HG02763 (cell line): ENCODE data around the gene ANKRD49.

ENCODE experiments used
- ATAC-seq: cut with Tn5 transposase; IDR thresholded peaks from one replicate; pipeline ENCODE4 v1.9.1; 2021; ENCODE audit warnings: mild to moderate bottlenecking, moderate library complexity; ENCODE audit not compliant: unreplicated experiment

ANKRD49 gene, protein sequence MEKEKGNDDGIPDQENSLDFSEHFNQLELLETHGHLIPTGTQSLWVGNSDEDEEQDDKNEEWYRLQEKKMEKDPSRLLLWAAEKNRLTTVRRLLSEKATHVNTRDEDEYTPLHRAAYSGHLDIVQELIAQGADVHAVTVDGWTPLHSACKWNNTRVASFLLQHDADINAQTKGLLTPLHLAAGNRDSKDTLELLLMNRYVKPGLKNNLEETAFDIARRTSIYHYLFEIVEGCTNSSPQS

GRCh38 chr11:94493281-94494125 is at the start of gene ANKRD49, which contains the start of gene MRE11:
Gene ANKRD49, plus strand, starts transcription at chr11:94493984. Its CDS starts 2,710 bp downstream, at chr11:94496694.
Gene MRE11, minus strand, starts transcription at chr11:94493844. Its CDS starts 1,043 bp downstream, at chr11:94492801.
- peak; percentile 99 for ATAC-seq

DNA sequence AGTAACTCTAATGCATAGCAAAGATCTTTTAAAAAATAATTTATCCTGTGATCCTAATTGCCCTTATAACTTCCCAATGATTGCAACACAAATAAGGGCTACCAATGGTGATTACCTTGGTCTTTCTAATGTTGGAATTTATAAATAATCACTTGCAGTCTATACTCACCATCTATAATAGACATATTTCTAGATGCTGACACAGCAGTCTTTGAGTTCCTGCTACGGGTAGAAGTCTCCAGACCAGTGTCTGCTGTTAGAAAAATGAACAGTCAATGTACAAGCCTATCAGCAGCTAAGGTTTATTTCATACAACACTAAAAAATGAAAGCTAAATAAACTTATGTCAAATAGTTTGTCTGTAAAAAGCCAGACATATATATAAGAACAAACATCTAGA is 48.1 kb upstream of the ANKRD49 start:
- no peak for ATAC-seq

DNA sequence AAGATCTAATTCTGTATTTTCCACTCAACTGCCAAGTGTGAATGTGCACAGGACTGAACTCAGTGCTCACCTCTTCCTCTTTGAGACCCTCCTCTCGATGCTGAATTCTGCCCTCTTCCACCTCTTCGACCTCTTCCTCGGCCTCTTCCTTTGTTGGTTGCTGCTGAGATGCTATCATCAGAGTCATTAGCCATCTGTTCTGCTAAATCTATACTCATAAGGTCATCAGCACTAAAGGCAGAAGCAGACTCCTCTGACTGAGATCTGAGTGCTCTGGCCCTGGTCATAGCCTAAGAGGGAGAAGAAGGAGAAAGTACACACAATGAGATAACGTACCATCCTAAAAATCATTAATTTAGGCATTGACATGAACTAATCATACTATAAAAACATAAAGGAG is 46.6 kb upstream of the ANKRD49 start:
- no peak for ATAC-seq

DNA sequence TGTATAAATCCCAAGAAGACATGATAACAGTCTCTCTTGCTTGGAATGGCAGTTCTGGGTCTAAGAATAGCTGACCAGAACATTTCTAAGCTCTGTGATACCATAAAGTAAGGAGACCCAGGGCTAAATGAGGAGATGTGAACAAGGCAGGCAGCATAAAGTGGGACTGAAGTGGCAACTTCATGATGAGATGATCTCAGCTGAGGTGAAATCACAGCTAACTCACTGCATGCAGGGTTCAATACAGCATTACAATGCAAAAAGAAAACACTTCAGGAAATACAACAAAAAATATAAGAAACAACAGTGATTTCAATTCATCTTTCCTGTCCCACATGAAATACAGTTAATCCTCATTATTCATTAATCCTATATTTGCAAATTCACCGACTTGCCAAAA is 44.8 kb upstream of the ANKRD49 start:
- ATAC-seq = no peak

GRCh38 chr11:94449437-94449836 is 44.3 kb upstream of the ANKRD49 start:
- no peak for ATAC-seq

- no peak for ATAC-seq
Measured at GRCh38 chr11:94450048-94450447, 43.7 kb upstream of the ANKRD49 start.

DNA sequence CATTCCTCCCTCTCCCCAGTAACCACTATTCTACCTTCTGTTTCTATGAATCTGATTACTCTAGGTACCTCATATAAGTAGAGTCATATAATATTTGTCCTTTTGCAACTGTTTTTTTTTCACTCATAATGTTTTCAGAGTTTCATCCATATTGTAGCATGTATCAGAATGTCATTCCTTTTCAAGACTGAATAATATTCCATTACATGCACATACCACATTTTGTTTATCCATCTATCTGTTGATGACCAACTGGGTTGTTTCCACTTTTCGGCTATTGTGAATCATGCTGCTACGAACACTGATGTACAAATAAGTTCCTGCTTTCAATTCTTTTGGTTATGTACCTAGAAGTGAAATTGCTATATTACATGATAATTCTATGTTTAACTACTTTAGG is 40.8 kb upstream of the ANKRD49 start:
- no peak for ATAC-seq

- ATAC-seq = no peak
Measured at GRCh38 chr11:94454301-94454700, 39.5 kb upstream of the ANKRD49 start.

DNA sequence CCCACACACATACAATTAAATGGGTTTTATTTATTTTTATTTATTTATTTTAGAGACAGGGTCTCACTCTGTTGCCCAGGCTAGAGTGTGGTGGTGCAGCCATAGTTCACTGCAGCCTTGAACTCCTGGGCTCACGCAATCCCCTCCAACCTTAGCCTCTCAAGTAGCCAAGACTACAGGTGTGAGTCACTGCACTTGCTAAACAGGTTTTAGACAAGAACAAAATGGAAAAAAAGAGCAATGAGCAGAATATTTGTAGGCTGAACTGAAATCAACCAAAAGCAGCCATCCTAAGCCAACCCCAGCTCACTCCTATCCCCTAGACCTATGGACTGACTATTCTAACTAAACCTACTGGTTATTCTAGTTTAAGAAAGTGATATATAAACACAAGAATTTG is 37.9 kb upstream of the ANKRD49 start:
- ATAC-seq = no peak

- ATAC-seq = no peak
Measured at GRCh38 chr11:94457118-94458029, 36.4 kb upstream of the ANKRD49 start.

GRCh38 chr11:94459576-94459975 is 34.2 kb upstream of the ANKRD49 start:
- ATAC-seq = no peak

- ATAC-seq = peak; percentile 74
Measured at GRCh38 chr11:94469416-94469815, 24.4 kb upstream of the ANKRD49 start.

- ATAC-seq = peak; percentile 86
Measured at GRCh38 chr11:94472916-94473799, 20.6 kb upstream of the ANKRD49 start.

DNA sequence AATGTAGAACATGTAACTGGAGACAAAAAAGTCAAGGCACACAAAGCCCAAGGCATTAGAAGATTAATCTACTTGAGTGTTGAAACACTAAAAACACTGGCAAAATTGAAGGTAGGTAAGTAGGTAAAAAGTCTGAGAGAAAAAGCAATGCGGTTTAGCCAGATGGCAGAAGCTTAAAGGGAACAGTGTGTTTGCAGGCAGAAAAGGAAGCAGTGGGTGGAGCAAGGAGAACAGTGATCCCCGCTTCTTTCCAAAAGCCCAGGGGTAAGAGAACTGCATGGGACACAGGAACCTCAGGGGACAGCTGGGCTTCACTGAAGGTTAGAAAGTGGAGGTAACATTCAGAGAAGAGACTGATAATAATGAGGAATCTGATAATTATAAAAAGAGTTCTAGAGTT is 16.2 kb upstream of the ANKRD49 start:
- ATAC-seq = no peak

DNA sequence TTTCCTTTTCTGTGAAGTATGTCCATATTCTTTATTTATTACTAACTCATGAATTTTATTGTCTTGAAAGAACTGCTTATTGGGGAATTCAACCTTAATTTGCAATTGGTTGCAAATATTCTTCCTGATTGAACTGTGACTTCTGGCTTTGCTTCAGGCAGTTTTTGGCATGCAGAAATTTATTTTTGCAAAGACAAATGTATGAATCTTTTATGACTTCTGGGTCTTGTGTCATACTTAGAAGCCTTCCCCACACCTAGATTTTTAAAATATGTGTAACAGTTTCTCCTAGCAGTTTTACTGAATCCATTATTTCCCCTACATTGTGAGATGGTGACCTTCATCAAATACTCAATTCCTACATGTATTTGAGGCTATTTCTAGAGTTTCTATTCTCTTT is 12.4 kb upstream of the ANKRD49 start:
- no peak for ATAC-seq

DNA sequence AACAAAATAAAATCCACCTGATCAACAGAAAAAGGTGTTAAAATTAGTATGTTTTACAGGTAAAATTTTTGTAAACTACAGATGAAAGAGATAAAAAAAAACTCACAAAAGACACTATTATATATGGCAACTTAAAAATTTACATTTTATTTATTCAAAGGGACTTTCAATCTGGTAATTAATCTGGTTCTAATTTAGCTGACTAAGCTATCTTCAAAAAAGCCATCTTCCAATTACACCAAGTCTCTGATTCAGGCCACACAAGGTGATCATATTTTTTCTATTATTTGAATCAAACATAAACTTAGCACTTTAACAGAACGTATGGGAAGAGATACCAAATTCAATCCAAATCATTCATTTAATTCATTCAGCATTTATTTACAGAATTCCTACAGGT is 7.7 kb upstream of the ANKRD49 start:
- no peak for ATAC-seq

DNA sequence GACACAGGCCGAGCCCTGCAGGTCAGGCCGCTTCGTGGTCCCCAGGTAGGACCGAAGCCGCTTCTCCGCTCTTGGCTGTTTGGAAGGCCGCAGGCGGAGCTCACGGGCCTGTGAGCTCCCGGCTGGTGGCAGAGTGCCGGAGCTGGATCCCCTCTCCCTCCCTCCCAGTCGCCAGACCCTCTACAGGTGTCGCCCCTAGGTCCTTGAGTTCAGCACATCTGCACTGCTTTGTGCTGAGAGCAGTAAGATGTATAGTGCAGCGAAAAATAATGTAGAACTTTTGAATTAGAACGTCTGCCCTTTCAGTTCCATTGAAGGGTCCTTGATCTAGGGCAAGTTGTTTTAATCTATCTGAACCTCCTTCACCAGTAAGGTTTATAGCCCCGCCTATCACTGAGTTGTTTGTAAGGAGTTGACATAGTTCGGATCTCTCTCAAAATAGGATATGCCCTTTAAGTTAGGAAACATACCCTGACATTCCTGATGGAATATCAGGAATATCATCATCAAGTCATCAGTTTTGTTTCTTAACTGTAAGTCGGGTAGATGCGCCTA is 419 bp downstream of the ANKRD49 start:
- peak; percentile 55 for ATAC-seq

DNA sequence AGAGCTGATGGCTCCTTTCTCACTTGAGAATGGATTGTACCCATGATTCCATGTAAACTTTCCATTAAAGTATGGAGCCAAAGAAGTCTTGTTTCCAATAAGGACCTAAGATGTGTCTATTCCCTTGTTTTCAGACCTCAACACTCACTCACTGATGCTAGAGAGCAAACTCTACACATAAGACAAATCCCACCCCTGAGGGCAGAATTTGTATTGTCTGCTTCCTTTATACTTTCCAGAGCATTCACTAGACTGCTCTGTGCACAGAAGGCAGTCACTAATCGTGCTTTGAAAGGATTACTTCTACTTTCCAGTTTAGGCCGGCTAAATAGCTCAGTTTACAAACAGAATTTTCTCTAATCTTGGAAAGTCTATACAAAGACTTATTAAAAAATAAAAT is 6.4 kb downstream of the ANKRD49 start:
- ATAC-seq = no peak

DNA sequence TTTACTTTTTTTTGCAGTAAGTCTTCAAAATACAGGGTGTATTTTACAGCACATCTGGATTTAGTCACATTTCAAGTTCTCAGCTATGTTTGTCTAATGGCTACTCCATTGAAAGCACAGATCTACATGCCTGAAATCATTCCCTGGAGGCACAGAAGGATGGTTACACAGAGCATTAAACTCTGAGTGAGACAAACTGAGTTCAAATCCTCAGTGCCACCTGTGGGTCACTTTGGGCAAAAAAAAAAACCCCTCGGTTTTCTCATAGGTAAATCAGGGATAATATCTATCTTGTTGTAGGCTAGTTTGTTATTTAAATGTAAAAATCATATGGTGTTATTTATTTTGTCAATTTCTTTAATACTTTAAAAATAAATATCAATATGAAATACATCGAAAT is 7.7 kb downstream of the ANKRD49 start:
- ATAC-seq = no peak
